GM19023 (cell line): ENCODE measurements around the gene MYH11.
"Not testable (repeated sequence)": the region's sequence is repeated elsewhere in the genome, so short reads cannot be mapped to it uniquely, and the experiment has no call there.

Experiments
- ATAC-seq: cut with Tn5 transposase; IDR thresholded peaks from one replicate; pipeline ENCODE4 v1.9.1; 2021; ENCODE audit warnings: mild to moderate bottlenecking, moderate library complexity; ENCODE audit not compliant: unreplicated experiment

MYH11 gene

DNA sequence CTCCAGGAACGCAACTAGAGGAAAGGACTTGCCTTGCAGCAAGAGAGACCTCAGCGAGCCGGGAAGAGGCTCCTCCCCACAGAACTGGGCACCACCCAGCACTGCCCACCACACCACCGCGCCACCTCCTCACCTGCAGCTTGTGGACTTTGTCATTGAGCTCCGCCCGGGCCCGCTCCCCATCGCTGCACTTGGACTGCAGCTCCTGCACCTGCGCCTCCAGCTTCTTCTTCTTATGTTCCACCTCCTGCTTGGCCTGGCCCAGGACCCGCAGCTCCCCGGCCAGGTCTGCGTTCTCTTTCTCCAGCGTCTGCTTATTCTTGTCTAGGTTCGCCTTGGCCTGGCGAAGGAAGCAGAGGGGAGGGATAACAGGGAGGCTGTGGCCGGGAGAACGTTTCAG lies 130.1 kb downstream of the MYH11 start:
- ATAC-seq: no peak

DNA sequence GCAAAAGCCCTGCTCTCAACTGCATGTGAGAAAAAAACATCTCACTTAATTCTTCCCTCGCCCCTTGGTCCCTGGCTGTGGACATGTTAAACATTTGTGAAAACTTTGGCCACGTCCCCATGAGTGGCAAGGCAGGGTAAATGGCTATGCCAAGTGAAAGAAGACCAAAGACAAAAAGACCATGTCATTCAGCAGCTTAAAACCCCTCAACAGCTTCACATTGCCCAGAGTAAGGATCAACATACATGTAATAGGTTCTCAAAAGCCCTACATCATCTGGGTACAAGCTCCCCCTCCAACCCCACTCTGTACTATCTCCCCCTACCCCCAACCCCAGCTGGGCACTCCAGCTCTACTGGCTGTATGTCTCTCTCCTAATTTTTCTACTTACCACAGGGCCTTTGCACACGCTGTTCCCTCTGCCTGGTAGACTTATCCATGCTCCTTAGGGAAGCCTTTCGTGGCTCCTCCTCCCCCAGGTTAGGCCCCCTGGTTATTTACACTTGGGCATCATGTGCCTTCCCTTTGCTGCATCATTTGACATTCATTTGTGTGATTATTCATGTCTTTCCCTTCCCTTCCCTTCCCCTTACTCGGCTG lies 131.1 kb downstream of the MYH11 start:
- ATAC-seq: no peak

DNA sequence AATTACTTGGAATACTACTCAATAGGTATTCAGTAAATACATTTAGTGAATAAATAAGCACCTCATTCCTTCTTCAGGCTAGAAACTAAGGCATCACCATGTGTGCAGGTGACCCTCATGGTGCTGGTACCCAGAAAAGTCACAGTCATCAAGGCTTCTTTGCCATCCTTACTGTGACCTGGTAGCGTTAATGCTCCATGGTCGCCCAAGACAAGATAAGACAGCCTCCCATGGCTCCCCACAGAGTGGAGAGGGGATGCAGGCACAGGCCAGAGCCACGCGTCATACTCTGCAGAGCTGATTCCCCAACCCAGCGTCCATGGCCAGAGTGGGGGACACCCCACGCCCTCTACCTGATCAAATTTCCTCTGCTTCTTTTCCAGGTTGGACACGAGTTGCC lies 133.0 kb downstream of the MYH11 start:
- ATAC-seq: no peak

DNA sequence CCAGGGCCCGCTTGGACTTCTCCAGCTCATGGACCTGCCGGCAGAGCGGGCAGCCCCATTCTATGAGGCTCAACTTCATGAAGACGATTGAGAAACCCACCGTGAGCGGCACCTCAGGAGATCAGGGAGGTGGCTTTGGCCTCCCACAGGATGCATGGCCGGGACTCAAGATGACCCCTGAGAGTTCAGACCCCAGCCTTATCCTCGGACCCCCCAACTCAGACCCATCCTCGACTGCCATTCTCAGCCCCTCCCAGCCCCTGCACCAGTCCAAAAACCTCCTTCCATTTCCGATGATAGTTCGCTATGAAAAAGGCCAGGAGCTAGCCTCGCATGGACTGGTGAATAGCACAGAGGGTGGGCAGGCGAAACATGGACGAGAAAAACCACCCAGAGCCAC lies 135.8 kb downstream of the MYH11 start:
- ATAC-seq: no peak

GRCh38 chr16:15716694-15717447 lies 140.0 kb downstream of the MYH11 start:
- ATAC-seq: no peak

GRCh38 chr16:15715221-15715620 lies 141.6 kb downstream of the MYH11 start:
- ATAC-seq: no peak

- no peak for ATAC-seq
Measured at GRCh38 chr16:15714393-15715172, 142.2 kb downstream of the MYH11 start.

DNA sequence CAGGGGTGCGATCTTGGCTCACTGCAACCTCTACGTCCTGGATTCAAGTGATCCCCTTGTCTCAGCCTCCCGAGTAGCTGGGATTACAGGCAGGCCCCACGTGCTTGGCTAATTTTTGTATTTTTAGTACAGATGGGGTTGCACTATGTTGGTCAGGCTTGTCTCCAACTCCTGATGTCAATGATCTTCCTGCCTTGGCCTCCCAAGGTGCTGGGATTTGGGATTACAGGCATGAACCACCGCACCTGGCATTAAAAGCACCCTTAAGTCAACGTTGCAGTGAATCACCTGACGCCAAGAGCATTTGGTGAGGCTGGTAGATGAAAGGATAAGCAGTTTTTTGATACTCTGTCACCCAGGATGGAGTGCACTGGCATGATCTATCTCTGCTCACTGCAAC lies 147.8 kb downstream of the MYH11 start:
- no peak for ATAC-seq

DNA sequence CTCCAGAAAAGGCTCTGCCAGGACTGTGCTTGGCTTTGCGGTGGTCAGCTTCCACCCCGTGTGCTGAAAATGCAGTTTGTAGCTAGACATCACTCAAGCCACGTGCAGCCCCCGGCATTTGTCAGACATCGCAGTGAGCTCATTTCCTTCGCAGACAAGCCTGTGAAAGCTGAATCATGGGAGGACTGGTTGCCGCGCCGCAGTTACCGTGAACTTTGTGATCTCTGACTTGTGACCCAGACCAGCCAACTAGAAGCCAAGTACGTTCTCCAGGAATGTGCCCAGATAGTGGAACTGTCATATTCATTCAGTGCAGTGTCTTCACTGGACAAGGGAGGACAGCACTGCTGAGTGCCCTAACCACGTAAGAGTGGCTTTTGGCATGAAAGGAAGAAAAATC lies 148.7 kb downstream of the MYH11 start:
- ATAC-seq: no peak

DNA sequence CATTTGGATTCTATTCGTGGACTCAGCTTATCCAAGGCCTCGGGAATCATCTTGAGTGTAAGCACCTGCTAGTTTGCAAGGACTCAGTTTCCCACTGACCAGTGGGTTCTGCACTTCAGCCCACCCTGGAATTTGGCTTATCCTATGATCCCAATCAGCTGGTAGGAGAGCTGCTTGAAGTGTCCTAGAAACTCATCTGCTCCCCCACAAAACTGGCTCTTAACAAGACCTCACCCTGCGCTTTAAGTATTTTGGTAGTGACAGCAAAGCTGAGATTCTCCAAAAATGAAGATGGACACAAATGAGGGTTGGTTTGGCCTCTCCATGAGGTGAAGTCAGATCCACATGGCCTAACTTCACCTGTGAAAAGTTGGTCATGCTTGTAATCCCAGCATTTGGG lies 149.5 kb downstream of the MYH11 start:
- ATAC-seq: no peak

- ATAC-seq: no peak
Measured at GRCh38 chr16:15705064-15705565, 151.7 kb downstream of the MYH11 start.

- no peak for ATAC-seq
Measured at GRCh38 chr16:15704545-15704987, 152.3 kb downstream of the MYH11 start.

GRCh38 chr16:15703029-15703736 lies 153.6 kb downstream of the MYH11 start:
- ATAC-seq: no peak

DNA sequence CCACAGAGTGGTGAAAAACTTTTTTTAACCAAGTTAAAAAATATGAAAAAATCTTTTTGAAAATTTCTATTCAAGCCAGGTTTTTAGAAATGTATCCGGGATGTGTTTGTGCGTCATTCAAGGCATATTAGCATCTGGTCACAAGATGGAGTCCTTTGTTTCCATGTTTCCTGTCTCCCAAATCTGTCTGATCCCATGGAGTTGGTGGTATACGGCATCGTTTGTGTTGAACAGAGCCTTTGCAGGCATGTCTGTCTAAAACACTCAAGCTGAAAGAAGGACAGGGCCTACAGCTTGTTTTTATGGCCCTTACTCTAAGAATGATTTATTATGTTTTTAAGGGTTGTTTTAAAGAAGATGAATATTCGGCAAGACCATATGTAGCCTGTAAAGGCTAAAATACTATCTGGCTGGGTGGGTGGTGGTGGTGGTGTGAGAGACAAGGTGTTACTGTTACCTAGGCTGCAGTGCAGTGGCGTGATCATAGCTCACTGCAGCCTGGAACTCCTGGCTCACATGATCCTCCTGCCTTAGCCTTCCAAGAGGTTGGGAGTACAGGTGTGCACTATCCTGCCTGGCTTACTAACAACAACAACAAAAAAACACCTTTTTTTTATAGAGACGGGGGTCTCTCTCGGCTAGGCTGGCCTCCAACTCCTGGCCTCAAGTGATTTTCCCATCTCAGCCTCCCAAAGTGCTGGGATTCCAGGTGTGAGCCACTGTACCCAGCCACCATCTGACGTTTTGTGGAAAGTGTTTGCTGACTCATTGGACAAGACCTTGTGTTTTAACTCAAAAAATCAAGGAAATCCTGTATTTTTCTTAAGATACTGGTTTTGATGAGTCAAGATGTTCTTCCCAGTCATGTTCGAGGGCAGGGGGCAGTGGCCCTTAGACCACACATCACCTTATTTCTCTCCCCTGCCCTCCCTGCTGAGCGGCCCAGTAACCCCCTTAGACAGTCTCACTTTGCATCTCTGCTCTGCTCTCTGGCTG lies 154.6 kb downstream of the MYH11 start:
- no peak for ATAC-seq

DNA sequence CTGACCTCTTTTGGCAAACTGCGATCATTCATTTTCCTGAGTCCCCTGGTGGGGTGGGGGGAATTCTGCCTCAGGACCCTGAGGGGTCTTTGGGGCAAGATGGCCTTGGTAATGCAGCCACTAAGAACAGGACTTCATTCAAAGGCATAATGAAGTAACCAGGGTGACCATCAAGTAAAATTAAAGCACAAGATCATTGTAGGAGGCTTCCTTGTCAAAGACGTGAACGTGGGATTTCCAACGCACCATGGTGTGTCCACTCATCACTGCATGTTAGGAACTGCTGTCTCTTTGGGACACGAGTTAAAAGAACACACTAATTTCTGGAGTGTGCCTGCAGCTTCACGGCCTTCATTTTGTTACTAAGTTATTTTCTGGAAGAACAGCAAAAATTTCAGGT lies 155.5 kb downstream of the MYH11 start:
- ATAC-seq: no peak

GRCh38 chr16:15699819-15700218 lies 157.0 kb downstream of the MYH11 start:
- ATAC-seq: no peak

DNA sequence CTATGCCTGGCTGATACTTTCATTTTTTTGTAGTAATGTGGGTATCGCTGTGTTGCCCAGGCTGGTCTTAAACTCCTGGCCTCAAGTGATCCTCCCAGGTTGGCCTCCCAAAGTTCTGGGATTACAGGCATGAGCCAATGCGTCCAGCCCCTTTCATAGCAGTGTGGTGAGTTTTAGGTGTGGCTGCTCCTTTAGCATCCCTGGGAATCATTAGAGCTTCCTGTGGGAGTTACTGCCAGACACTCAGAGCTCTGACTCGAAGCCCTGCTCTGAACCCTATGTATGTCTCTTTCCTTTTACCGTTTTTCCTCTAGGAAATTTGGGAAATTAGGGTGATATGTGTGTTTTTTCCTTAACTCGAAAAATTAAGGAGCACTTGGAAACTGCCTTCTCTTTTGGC lies 162.3 kb downstream of the MYH11 start:
- ATAC-seq: no peak

DNA sequence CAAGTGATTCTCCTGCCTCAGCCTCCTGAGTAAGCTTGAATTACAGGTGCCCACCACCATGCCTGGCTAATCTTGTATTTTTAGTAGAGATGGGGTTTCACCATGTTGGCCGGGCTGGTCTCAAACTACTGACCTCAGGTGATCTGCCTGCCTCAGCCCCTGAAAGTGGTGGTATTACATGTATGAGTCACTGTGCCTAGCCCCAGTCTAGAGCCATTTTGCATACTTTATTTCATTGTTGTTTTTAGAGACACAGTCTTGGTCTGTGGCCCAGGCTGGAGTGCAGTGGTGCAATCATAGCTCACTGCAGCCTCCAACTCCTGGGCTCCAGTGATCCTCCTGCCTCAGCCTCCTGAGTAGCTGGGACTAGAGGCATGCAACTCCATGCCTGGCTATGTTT lies 164.3 kb downstream of the MYH11 start:
- not testable (repeated sequence) for ATAC-seq

- ATAC-seq: no peak
Measured at GRCh38 chr16:15691046-15691445, 165.8 kb downstream of the MYH11 start.

GRCh38 chr16:15690296-15690695 lies 166.5 kb downstream of the MYH11 start:
- no peak for ATAC-seq
